T-helper 2 cell treated with Interferon-gamma antibody and Interleukin-4, amounts not matched to agents 100 ng/mL and 5 ng/mL, for 36 hours (primary cell): ENCODE measurements around the gene ACSL3. TPM values are rescaled to one million over a fixed set of nuclear protein-coding genes. Genes with fewer than 3 reads are reported as not detected.
"Not testable (repeated sequence)": the region's sequence is repeated elsewhere in the genome, so short reads cannot be mapped to it uniquely, and the experiment has no call there.

Experiments used
- intact Hi-C: fragments of 100-400 bp; cut with micrococcal nuclease; formaldehyde crosslinking; loops from one replicate; pipeline ENCODE4 v1.15.1; 2023
- total RNA-seq: library from RNA; stranded (reverse); gene quantifications from 2 replicates; pipeline ENCODE4 v1.2.3, GENCODE V29; 2022

Gene ACSL3
- total RNA-seq, 1 donor from 2014 or later: 58.2 TPM

DNA sequence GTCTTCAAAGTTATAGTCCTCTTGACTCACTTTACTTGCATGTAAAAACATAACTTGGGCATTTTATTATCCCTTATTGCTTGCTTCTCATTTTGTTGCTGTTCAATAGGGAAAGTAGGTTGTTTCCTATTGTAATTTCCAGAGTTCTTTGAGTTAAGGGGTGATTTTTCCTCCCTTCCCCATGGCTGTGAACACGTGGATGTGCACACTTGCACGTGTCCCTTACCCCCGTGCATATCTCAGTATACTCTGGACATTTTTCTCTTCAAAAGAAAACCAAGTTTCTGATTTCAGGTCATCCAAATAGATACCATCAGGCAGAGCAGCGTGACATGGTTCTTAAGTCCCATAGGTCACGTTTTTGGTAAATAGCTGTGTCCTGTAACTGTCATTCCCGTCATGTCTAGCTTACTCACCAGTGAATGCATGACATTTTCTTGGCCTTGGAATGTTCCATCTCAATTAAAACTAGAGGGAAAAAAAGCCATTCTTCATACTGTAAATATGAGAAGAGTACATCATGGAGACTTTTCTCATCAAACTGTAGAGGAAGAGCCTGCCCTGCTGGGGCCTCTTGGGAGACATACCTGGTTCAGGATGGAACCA is 107.8 kb downstream of the ACSL3 start:
- intact Hi-C loops: no loop called here

GRCh38 chr2:222969491-222969890 is 108.7 kb downstream of the ACSL3 start:
- intact Hi-C loops: no loop called here

DNA sequence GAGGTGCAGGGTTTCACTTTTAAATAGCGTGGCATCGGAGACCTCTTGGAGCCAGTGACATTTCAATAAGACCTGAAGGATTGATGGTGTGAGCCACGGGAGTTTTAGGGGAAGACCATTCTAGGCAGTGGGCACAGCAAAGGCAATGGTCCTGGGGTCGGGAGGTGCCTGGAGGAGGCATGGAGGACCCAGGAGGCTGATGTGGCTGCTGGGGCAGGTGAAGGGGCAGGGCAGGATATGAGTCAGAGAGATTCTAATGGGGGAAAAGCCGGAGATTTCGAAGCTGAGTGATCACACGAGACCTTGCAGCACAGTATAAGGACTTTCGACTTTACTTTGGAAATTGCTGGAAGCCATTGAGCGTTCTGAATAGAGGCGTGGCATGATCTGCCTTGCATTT is 111.6 kb downstream of the ACSL3 start:
- intact Hi-C loops: no loop called here

- intact Hi-C loops: no loop called here
Observed at GRCh38 chr2:222973237-222973636, 112.4 kb downstream of the ACSL3 start.

GRCh38 chr2:222973733-222974132 is 112.9 kb downstream of the ACSL3 start:
- intact Hi-C loops: no loop called here

GRCh38 chr2:222976521-222977061 is 115.8 kb downstream of the ACSL3 start:
- intact Hi-C loops: no loop called here

GRCh38 chr2:222977121-222977520 is 116.3 kb downstream of the ACSL3 start:
- intact Hi-C loops: no loop called here

- intact Hi-C loops: no loop called here
Observed at GRCh38 chr2:222978850-222979249, 118.0 kb downstream of the ACSL3 start.

- intact Hi-C loops: no loop called here
Observed at GRCh38 chr2:222979484-222979883, 118.6 kb downstream of the ACSL3 start.

GRCh38 chr2:222982010-222982908 is 121.4 kb downstream of the ACSL3 start:
- intact Hi-C loops: no loop called here

DNA sequence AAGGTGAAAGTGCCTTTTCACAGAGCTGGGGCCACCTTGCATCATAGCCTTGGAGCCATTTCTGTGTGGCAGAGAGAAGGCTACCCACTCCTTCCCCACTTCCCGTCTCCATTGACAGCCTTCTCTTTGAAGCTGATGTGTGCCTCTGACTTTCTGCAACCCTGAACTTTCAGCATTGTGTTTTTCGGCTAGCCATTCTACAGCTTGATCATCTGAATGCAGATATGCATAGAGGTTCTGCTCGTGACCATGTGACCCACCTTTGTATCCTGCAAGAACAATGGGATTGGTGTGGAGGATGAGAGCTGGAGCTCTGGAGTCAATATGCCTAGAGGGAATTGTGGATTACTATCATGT is 122.1 kb downstream of the ACSL3 start:
- intact Hi-C loops: no loop called here

- intact Hi-C loops: no loop called here
Observed at GRCh38 chr2:222984908-222985307, 124.1 kb downstream of the ACSL3 start.

GRCh38 chr2:222989431-222989830 is 128.6 kb downstream of the ACSL3 start:
- intact Hi-C loops: no loop called here

DNA sequence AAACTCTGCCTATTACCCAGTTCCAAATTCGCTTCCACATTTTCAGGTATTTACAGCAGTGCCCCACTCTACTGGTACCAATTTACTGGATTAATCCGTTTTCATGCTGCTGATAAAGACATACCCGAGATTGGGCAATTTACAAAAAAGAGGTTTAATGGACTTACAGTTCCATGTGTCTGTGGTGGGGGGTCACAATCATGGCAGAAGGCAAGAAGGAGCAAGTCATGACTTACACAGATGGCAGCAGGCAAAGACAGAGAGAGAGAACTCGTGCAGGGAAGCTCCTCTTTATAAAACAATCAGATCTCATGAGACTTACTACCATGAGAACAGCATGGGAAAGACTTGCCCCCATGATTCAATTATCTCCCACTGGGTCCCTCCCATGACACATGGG is 129.4 kb downstream of the ACSL3 start:
- intact Hi-C loops: not testable (repeated sequence)

GRCh38 chr2:222992137-222992536 is 131.3 kb downstream of the ACSL3 start:
- intact Hi-C loops: no loop called here

Other genes with a start within 250 kb of the ACSL3 start
- 32.1 and 33.2 TPM in 2 replicates for gene FARSB, start 204.9 kb upstream of the ACSL3 start, total RNA-seq
- not detected in 2 replicates for gene MOGAT1, start 189.4 kb upstream of the ACSL3 start, total RNA-seq
- gene KCNE4, start 191.2 kb downstream of the ACSL3 start, total RNA-seq: not detected in 2 replicates